ENCODE results near the gene COL4A2.

COL4A2 gene

GRCh38 chr13:110410000-110410399, 102.9 kb downstream of the COL4A2 start:
- DNase-seq (ENCODE audit: low read depth) = no peak
- TF ChIP-seq CTCF (IDR thresholded peaks at IDR 0.05; ENCODE audit: control insufficient read depth, insufficient read depth, low read depth, low read length, missing control alignments) = no peak
- H3K4me3 ChIP-seq (ENCODE audit: control insufficient read depth, low read depth, low read length) = no peak overlapping the region

- no peak overlapping the region for H3K4me3 ChIP-seq (ENCODE audit: control insufficient read depth, low read depth, low read length)
- DNase-seq (ENCODE audit: low read depth) = no peak
- no peak for TF ChIP-seq CTCF (IDR thresholded peaks at IDR 0.05; ENCODE audit: control insufficient read depth, insufficient read depth, low read depth, low read length, missing control alignments)
Measured at GRCh38 chr13:110410936-110411687, 104.0 kb downstream of the COL4A2 start.

DNA sequence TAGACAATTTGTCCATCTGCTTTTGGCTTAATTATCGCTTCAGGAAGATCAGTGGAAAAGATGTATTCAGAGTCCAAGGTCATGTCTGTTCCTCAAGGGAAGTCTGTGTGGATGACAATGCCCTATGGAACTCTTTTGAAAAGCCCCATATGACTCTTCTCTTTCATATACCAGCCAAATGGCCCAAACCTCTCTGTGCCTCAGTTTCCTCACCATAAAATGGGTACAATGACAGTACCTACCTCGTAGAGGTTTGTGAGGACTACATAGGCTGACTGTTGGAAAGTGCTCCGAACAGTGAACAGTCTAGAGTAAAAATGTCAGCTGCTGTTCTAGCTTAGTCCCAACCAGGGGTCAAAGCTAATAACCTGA, 104.6 kb downstream of the COL4A2 start:
- no peak for DNase-seq (ENCODE audit: low read depth)
- TF ChIP-seq CTCF (IDR thresholded peaks at IDR 0.05; ENCODE audit: control insufficient read depth, insufficient read depth, low read depth, low read length, missing control alignments) = no peak
- H3K4me3 ChIP-seq (ENCODE audit: control insufficient read depth, low read depth, low read length) = no peak overlapping the region

DNA sequence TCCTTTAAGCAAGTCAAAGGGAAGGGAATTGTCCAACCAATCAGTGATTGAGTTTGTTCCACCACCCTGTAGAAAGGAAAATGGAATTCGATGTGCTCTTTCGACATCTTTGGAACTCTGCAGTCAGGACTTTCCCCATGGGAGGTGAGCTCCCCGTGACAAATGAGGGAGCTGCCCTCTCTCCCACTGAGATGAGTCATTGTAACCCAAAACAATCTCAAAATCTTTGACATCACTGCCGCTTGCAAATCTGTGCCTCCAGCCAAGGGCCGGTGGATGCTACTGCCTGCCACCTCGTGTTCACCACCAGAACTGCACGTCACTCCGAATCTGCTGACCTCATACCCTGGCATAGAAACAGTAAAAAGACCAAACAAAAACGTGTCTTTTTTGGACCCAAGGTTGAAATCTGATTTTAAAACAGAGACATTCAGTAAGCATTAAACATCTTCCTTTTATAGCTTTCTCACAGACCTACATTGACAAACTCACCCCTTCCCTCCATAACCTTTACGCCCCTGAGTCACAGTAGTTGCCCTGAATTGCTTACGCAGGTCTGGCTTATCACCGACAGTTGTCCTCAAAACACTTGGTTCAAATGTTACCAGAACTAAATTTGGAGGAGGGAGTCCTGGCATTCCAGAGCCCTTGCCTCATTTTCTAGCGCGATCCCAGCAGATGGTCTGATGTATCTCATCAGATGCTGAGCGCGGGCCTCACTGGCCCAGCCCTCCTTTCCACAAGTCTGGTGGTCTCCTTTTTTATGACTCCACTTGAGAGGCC, 105.2 kb downstream of the COL4A2 start:
- peak; percentile 97 for DNase-seq (ENCODE audit: low read depth)
- TF ChIP-seq CTCF (IDR thresholded peaks at IDR 0.05; ENCODE audit: control insufficient read depth, insufficient read depth, low read depth, low read length, missing control alignments) = peak; percentile 93
- no peak overlapping the region for H3K4me3 ChIP-seq (ENCODE audit: control insufficient read depth, low read depth, low read length)

- no peak for DNase-seq (ENCODE audit: low read depth)
- no peak overlapping the region for H3K4me3 ChIP-seq (ENCODE audit: control insufficient read depth, low read depth, low read length)
- no peak for TF ChIP-seq CTCF (IDR thresholded peaks at IDR 0.05; ENCODE audit: control insufficient read depth, insufficient read depth, low read depth, low read length, missing control alignments)
Measured at GRCh38 chr13:110413016-110413675, 106.1 kb downstream of the COL4A2 start.

- no peak for TF ChIP-seq CTCF (IDR thresholded peaks at IDR 0.05; ENCODE audit: control insufficient read depth, insufficient read depth, low read depth, low read length, missing control alignments)
- no peak overlapping the region for H3K4me3 ChIP-seq (ENCODE audit: control insufficient read depth, low read depth, low read length)
- DNase-seq (ENCODE audit: low read depth) = no peak
Measured at GRCh38 chr13:110413676-110414040, 106.6 kb downstream of the COL4A2 start.

Measured in AG09309 (cell line).